Left forelimb (tissue), 1 donor: Measurements from ENCODE around the gene GUCA2B.

ENCODE experiments used
- DNase-seq: peaks from one replicate; pipeline ENCODE4 v3.0.0-alpha.2; 2018; ENCODE audit warnings: low spot score

Gene GUCA2B

DNA sequence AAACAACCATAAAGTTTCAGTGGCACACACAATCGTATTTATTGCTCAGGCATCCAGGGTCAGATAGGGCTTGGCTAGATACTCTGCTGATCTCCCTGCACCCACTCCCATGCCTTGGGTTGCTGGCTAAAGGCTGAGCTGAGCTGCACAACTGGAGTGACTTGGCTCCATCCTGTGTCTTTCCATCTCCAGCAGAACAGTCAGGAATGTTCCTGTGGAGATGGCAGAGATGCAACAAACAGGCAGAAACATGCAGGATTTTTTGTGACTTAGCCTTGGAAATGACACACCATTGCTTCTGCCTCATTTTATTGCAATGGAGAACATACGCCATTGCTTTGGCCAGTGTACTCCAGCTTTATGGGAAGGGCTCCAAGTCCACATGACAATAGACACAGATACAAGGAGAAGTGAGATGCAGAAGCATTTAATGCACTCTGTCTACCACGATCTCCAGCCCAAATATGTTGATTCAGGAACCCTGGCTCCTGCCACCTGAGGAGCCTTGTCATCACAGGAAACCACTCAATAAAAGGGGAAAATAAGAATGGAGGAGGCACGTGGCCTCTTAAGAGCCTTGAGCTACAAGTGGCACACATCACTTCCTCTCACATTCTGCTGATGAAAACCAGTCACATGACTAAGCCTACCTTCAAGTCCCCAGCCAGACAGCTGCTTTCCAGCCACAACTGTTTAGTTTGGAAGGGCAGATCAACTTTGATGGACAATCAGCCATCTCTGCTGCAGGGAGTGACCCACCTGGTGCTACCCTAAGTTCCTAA is 10.1 kb upstream of the GUCA2B start:
- DNase-seq: no peak

- no peak for DNase-seq
These were observed 9.1 kb upstream of the GUCA2B start for GRCh38 chr1:42143896-42144710.

GRCh38 chr1:42144711-42145388 is 8.4 kb upstream of the GUCA2B start:
- DNase-seq: no peak

DNA sequence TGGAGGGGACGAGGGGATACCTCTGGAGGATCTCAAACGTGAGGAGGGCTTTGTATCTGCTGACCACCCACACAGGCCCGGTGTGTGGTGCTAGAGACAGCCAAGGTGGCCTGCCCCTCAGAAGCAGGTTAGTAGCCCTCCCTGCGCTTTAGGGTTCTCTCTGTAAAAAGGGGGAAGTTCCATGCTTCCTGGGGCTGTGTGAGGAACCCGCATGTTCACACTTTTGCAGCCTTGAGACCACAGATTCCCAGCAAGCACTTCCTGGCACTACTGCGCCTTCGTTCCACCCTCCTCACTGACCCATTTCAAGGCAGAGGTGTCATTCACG is 7.9 kb upstream of the GUCA2B start:
- DNase-seq: no peak

GRCh38 chr1:42145764-42146625 is 7.2 kb upstream of the GUCA2B start:
- no peak for DNase-seq

GRCh38 chr1:42146626-42147320 is 6.4 kb upstream of the GUCA2B start:
- no peak for DNase-seq

- DNase-seq: no peak
These were observed 5.0 kb upstream of the GUCA2B start for GRCh38 chr1:42148166-42148565.

DNA sequence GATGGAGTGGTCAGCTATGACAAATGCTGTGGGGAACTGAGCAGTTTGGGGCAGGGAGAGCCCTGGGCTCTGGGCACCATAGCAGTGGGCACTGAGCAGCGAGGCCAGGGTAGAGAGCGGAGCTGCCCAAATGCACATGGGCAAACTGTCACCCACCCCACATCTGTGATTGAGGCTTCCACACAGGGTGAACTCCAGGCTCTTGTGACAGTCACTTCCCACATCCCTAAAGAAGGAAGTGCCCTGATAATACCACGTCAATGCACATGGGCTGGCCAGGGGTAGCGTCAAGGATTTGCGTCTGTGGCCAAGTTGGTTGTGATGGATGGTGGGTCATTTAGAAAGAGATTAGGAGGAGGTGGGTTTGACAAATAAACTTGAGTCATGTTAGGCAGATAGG is 2.6 kb upstream of the GUCA2B start:
- no peak for DNase-seq

GRCh38 chr1:42152119-42152518 is 1.1 kb upstream of the GUCA2B start:
- no peak for DNase-seq

DNA sequence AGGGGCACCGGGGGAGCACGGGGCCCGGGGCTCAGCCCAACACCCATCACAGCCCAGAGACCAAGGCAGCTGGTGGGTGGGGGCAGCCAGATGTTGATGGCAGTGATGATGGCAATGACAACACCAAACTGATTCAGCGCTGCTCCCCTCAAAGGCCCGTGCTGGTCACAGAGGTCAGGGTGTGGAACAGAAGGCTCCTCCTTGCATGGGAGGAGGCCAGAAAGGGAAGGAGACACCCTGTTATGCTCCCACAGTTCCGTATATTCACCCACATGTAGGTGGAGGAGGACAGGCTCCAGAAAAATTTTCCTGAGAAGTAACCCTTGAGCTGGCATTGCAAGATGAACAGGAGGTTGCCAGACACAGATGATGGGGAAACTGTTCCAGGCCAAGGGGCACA is 414 bp downstream of the GUCA2B start:
- no peak for DNase-seq

DNA sequence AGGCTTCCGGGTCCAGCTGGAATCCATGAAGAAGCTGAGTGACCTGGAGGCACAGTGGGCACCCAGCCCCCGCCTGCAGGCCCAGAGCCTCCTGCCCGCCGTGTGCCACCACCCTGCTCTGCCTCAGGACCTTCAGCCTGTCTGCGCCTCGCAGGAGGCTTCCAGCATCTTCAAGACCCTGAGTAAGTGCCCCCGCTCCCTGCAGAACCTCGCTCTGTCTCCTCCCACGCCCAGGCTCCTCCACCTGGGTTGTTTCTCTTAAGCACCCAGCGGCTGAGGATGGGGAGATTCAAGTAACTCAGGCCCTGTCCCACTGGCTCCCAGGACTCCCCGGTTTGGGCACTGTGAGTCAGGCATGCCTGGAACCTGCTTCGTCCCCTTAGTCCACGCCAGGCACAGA is 1.5 kb downstream of the GUCA2B start:
- DNase-seq: no peak

- no peak for DNase-seq
These were observed 2.2 kb downstream of the GUCA2B start for GRCh38 chr1:42155362-42155761.

DNA sequence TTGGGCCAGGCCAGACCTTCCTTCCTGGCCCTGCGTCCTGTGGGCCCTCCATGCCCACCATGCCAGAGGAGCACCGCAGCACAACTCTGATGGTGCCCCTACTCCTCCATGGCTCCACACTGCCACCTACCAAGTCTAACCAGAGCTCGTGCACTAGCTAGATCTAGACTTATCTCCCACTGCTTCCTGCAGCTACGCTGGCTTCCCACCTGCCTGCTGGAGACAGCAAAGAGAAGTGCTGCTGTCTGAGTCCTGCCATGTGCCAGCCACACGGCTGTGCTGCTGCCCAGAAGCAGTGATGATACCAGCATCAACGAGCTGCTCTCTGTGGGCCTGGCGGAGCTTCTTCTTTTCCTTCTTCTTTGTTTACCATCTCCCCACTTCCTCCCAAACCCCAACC is 4.5 kb downstream of the GUCA2B start:
- no peak for DNase-seq

- no peak for DNase-seq
These were observed 5.0 kb downstream of the GUCA2B start for GRCh38 chr1:42158189-42158588.

GRCh38 chr1:42162181-42162580 is 9.0 kb downstream of the GUCA2B start:
- DNase-seq: no peak

DNA sequence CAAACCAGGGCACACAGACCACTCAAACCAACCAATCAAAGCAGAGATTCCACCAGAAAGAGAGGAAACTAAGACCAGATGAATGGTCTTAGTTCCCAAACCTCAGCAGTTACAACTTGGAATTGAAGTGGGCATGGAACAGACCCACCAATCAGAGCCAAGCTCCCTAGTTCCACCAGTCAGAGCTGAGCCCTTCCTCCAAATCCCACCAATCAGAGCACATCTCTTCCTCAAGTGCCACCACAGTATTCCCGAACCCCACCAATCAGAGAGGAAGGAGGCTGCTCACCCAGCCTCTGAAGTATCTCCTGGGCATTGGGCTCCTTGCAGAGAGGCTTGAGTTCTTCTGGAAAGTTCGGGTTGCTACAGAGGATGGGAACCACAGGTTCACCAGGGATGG is 9.9 kb downstream of the GUCA2B start:
- no peak for DNase-seq

GRCh38 chr1:42163536-42164503 is 10.6 kb downstream of the GUCA2B start:
- no peak for DNase-seq

GRCh38 chr1:42164551-42165420 is 11.6 kb downstream of the GUCA2B start, which contains the start of gene GUCA2A:
Gene GUCA2A, minus strand, starts transcription at chr1:42164745. Its CDS starts 33 bp downstream, at chr1:42164712.
- no peak for DNase-seq
